K562 (cell line): ENCODE results near the gene SERPINB4. TPM values are rescaled to one million over a fixed set of nuclear protein-coding genes. Genes with fewer than 3 reads are reported as not detected.

ENCODE experiments used
- ATAC-seq: fragments of 200-7000 bp; cut with Tn5 transposase; 3 replicates; pipeline ENCODE4 v1.9.1; 2020; ENCODE audit warnings: moderate library complexity
- BruUV-seq: library from RNA; stranded (reverse); fragments of 400-500 nt; replicated peaks from 2 replicates; lab custom pipeline; 2021; lab: Mats Ljungman, UMichigan
- CTCF ChIA-PET: fragments of 300-600 bp; formaldehyde crosslinking; extraction: SDS; loops from one replicate; lab custom pipeline; 2021; ENCODE audit warnings: low intra/inter-chr PET ratio; lab: Yijun Ruan, JAX
- POLR2A ChIA-PET: fragments of 300-600, 350-650 bp; sonication (Branson Sonifier 250); formaldehyde crosslinking; extraction: SDS; loops from one replicate; lab custom pipeline; 2021; ENCODE audit warnings: antibody characterized with exemption, inconsistent platforms; lab: Yijun Ruan, JAX
- DNase-seq, 4 experiments: peaks; one replicate each; pipeline versions ENCODE4 v3.0.0 to v3.0.0-alpha.2; 2011 to 2018; ENCODE audit warnings: low spot score in 3 of 4, mixed read lengths in 3 of 4; ENCODE audit errors: extremely low read depth in 1 of 4
- FAIRE-seq: peaks from 2 replicates; lab custom pipeline; 2011; peaks lifted over from hg19 to GRCh38; lab: Jason Lieb, UNC
- H2AFZ ChIP-seq: 2 replicates; pipeline ENCODE4 v1.6.0; 2011; ENCODE audit warnings: low read depth, low read length, control low read depth, inconsistent platforms
- H3K27ac ChIP-seq: fragments of 200-600 bp; 3 replicates; pipeline ENCODE4 v1.8.0; 2011; ENCODE audit warnings: low read depth, mild to moderate bottlenecking, control low read depth, inconsistent platforms, low read length, moderate library complexity, mixed read lengths; ENCODE audit errors: extremely low read depth
- H3K27me3 ChIP-seq, 2 experiments: fragments of 300-600 bp in 1 of 2; 2 replicates in 1 of 2; 3 replicates in 1 of 2; pipeline versions ENCODE4 v1.6.0 to v1.8.0; 2011; ENCODE audit warnings: inconsistent platforms in 2 of 2, low read length in 2 of 2, mild to moderate bottlenecking in 1 of 2, mixed read lengths in 1 of 2, moderate library complexity in 1 of 2; ENCODE audit not compliant: control insufficient read depth in 2 of 2, insufficient read depth in 2 of 2
- H3K36me3 ChIP-seq: fragments of 300-600 bp; 3 replicates; pipeline ENCODE4 v1.8.0; 2011; ENCODE audit warnings: mild to moderate bottlenecking, low read length, inconsistent platforms; ENCODE audit not compliant: control insufficient read depth, insufficient read depth
- H3K4me1 ChIP-seq, 2 experiments: fragments of 200-600 bp in 1 of 2; replicated peaks in 1 of 2; 2 replicates in 1 of 2; 3 replicates in 1 of 2; pipeline versions ENCODE4 v1.5.1 to v1.8.0; 2011; ENCODE audit warnings: inconsistent platforms in 2 of 2, low read length in 2 of 2, mild to moderate bottlenecking in 1 of 2, mixed read lengths in 1 of 2, moderate library complexity in 1 of 2; ENCODE audit not compliant: control insufficient read depth in 2 of 2, insufficient read depth in 2 of 2
- H3K4me2 ChIP-seq: 2 replicates; pipeline ENCODE4 v1.6.1; 2011; ENCODE audit warnings: low read length, control low read depth, inconsistent platforms, mixed read lengths; ENCODE audit not compliant: insufficient read depth
- H3K4me3 ChIP-seq: fragments of 200-600 bp; sonication (generic), shearing (Covaris generic); 2 replicates; pipeline ENCODE4 v1.5.1; 2016; ENCODE audit warnings: control low read depth, inconsistent platforms
- H3K79me2 ChIP-seq: fragments of 200-600 bp; 3 replicates; pipeline ENCODE4 v1.8.0; 2011; ENCODE audit warnings: low read length, inconsistent platforms; ENCODE audit not compliant: control insufficient read depth, insufficient read depth
- H3K9ac ChIP-seq, 2 experiments: 2 replicates each; pipeline versions ENCODE4 v1.6.0 to v1.6.1; 2011; ENCODE audit warnings: low read depth in 2 of 2, low read length in 2 of 2, control low read depth in 1 of 2, inconsistent platforms in 1 of 2, mild to moderate bottlenecking in 1 of 2, mixed read lengths in 1 of 2; ENCODE audit not compliant: insufficient read depth in 1 of 2
- H3K9me1 ChIP-seq: one replicate; pipeline ENCODE4 v1.6.0; 2011; ENCODE audit warnings: inconsistent platforms, mild to moderate bottlenecking, low read length, moderate library complexity; ENCODE audit not compliant: control insufficient read depth, insufficient read depth
- H3K9me3 ChIP-seq: replicated peaks from 2 replicates; pipeline ENCODE4 v1.5.1; 2011; ENCODE audit warnings: low read depth, low read length, inconsistent platforms; ENCODE audit not compliant: control insufficient read depth, insufficient read depth
- H4K20me1 ChIP-seq: replicated peaks from 2 replicates; pipeline ENCODE4 v1.6.1; 2011; ENCODE audit warnings: low read length, inconsistent platforms, mixed read lengths; ENCODE audit not compliant: control insufficient read depth, insufficient read depth
- ASH1L ChIP-seq: fragments of 450-650 bp; IDR thresholded peaks from 2 replicates; pipeline ENCODE4 v1.6.1; 2018; ENCODE audit warnings: borderline replicate concordance, mild to moderate bottlenecking, low read depth; ENCODE audit not compliant: partially characterized antibody
- ATF4 ChIP-seq: fragments of 450-650 bp; formaldehyde crosslinking; IDR thresholded peaks from 2 replicates; pipeline ENCODE4 v1.4.0; 2022; ENCODE audit warnings: mild to moderate bottlenecking, moderate library complexity
- FOXP1 ChIP-seq: sonication (generic); formaldehyde crosslinking; IDR thresholded peaks from 2 replicates; pipeline ENCODE4 v1.8.0; 2022; ENCODE audit warnings: mild to moderate bottlenecking, missing genetic modification reagents
- MEF2D ChIP-seq: conservative IDR thresholded peaks from 2 replicates; pipeline ENCODE4 v1.6.1; 2016; ENCODE audit warnings: low read depth, missing genetic modification characterization, missing compliant biosample characterization
- RNF2 ChIP-seq: sonication (generic); IDR thresholded peaks from 2 replicates; pipeline ENCODE4 v1.6.1; 2016
- SMAD3 ChIP-seq: fragments of 450-650 bp; formaldehyde crosslinking; conservative IDR thresholded peaks from 2 replicates; pipeline ENCODE4 v1.4.0; 2020; ENCODE audit warnings: mild to moderate bottlenecking
- WGBS: fragments of 100-300 bp; shearing (Covaris generic); methylation state at CpG from one replicate; pipeline ENCODE4 v1.1.6; 2016; ENCODE audit warnings: low coverage, mixed read lengths; ENCODE audit not compliant: insufficient coverage; ENCODE audit errors: missing lambda C conversion rate; 5-methylcytosine and 5-hydroxymethylcytosine counted together
- in situ Hi-C: fragments of 300-500 bp; cut with MboI; formaldehyde crosslinking; loops from 4 replicates; pipeline ENCODE4 v1.15.0; 2018; ENCODE audit warnings: inconsistent platforms, mixed read lengths
- intact Hi-C: fragments of 100-400 bp; cut with micrococcal nuclease; formaldehyde crosslinking; loops from 2 replicates; pipeline ENCODE4 v1.14.2; 2022
- polyA plus RNA-seq, 8 experiments: library from polyadenylated mRNA; depleted of rRNA in 4 of 8; stranded (reverse) in 5 of 8; unstranded in 3 of 8; fragments of >200 nt; fragmentation: Nextera tagmentation in 2 of 8; fragmentation: Illumina TruSeq in 1 of 8; extraction: Ambion mirVana in 2 of 8; extraction: Trizol in 1 of 8; gene quantifications; 2 replicates each; pipeline versions ENCODE4 v1.2.1 to v1.2.3, GENCODE V29; 2011 to 2014; ENCODE audit warnings: inconsistent platforms in 1 of 8, missing spikeins in 1 of 8
- total RNA-seq, 7 experiments: library from RNA; depleted of rRNA in 6 of 7; stranded (reverse); fragments of >200 nt in 6 of 7; fragmentation: Illumina TruSeq in 2 of 7; extraction: Trizol in 2 of 7; gene quantifications; 2 replicates each; pipeline versions ENCODE4 v1.2.1 to v1.2.3, GENCODE V29; 2011 to 2021; ENCODE audit warnings: low replicate concordance in 1 of 7
- TF ChIP-seq, protein P1 (sequence below): fragments of 450-650 bp; IDR thresholded peaks from 2 replicates; pipeline ENCODE4 v1.6.1; 2016
- TF ChIP-seq, protein P2 (sequence below): sonication (generic); formaldehyde crosslinking; IDR thresholded peaks from 2 replicates; pipeline ENCODE4 v1.9.0; 2022; ENCODE audit warnings: mild to moderate bottlenecking, missing genetic modification reagents

SERPINB4 gene
- total and polyA plus RNA-seq, 9 of the 15 experiments (the other 6 are each of a cell fraction or from before 2014, with no cell fraction given): not detected

DNA sequence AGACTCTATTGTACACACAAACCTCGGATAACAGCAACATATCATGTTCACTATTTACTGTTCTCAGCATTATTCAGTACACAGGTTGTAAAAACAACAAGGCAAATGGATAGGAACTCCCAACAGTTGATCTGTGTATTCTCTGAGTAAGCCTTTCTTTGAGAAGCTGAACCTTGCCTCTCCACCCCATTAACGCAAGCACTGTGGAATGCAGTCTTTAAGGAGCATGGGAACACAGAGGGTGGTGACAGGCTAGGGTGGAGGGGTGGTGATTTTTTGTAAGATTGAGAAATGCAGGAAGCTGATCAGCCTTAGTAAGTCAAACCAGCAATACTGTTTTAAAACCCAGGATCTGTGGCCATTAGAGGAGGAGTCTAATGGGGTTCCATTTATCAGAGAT lies 39.1 kb upstream of the SERPINB4 start (continued):
- TF ChIP-seq, protein P1, sequence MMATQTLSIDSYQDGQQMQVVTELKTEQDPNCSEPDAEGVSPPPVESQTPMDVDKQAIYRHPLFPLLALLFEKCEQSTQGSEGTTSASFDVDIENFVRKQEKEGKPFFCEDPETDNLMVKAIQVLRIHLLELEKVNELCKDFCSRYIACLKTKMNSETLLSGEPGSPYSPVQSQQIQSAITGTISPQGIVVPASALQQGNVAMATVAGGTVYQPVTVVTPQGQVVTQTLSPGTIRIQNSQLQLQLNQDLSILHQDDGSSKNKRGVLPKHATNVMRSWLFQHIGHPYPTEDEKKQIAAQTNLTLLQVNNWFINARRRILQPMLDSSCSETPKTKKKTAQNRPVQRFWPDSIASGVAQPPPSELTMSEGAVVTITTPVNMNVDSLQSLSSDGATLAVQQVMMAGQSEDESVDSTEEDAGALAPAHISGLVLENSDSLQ: no peak

- WGBS: 0% methylated on average over 1 of the region's 2 CpGs
- DNase-seq: no peak
- H3K4me3 ChIP-seq: no peak overlapping the region
- no peaks in the 10 kb centered on the region for H4K20me1 ChIP-seq
- H3K4me1 ChIP-seq: no peaks in the 10 kb centered on the region
- H3K9ac ChIP-seq: no peak overlapping the region
- no peak overlapping the region for H2AFZ ChIP-seq
- no peaks in the 10 kb centered on the region for H3K9me3 ChIP-seq
- ATAC-seq: no peak
- no peak overlapping the region for H3K4me2 ChIP-seq
- no TSS peak for BruUV-seq
- in situ Hi-C loops (no loop called here), intact Hi-C loops (no loop called here)
- POLR2A ChIA-PET: interaction anchor here (0.5 kb wide), 1 partner anchor 333 kb away, joined by 3 read pairs; no protein-coding TSS in a partner anchor
- H3K27me3 ChIP-seq: no peaks in the 10 kb centered on the region
- no peaks in the 10 kb centered on the region for H3K9me1 ChIP-seq
- H3K27ac ChIP-seq: no peak overlapping the region
- no peaks in the 10 kb centered on the region for H3K36me3 ChIP-seq
- no peaks in the 10 kb centered on the region for H3K79me2 ChIP-seq
- CTCF ChIA-PET: no interaction called here
- FAIRE-seq: no peak
- TF ChIP-seq ASH1L: no peak
- no peak for TF ChIP-seq SMAD3 (CRISPR knock-in tag)
- TF ChIP-seq, protein P2, sequence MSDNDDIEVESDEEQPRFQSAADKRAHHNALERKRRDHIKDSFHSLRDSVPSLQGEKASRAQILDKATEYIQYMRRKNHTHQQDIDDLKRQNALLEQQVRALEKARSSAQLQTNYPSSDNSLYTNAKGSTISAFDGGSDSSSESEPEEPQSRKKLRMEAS (CRISPR knock-in tag): no peak
- no peak for TF ChIP-seq FOXP1 (CRISPR knock-in tag)
- no peak for TF ChIP-seq MEF2D (tag)
- TF ChIP-seq, protein P1: no peak
- no peak for TF ChIP-seq RNF2
- no peak for TF ChIP-seq ATF4 (CRISPR knock-in tag)
Observed at GRCh38 chr18:63681449-63682340, 37.6 kb upstream of the SERPINB4 start.
